ENCODE results near the gene ITIH4.

GRCh38 chr3:52800079-52800478 lies 30.4 kb downstream of the ITIH4 start:
- TF ChIP-seq GATA3 (IDR thresholded peaks at IDR 0.05; ENCODE audit: low read depth, low read length) (no peak), GATA2 (IDR thresholded peaks at IDR 0.05; ENCODE audit: low read depth, low read length) (no peak)

Data from SH-SY5Y (cell line).